HepG2 (cell line): Measurements from ENCODE around the gene PRKCE. TPM values are rescaled to one million over a fixed set of nuclear protein-coding genes. Genes with fewer than 3 reads are reported as not detected.

Source experiments
- AHDC1 ChIP-seq: sonication (generic); formaldehyde crosslinking; IDR thresholded peaks from 2 replicates; pipeline ENCODE4 v1.5.1; 2020; ENCODE audit warnings: mild to moderate bottlenecking, missing genetic modification reagents, borderline replicate concordance
- ATM ChIP-seq: fragments of 450-650 bp; IDR thresholded peaks from 2 replicates; pipeline ENCODE4 v1.7.1; 2017; ENCODE audit warnings: mild to moderate bottlenecking, borderline replicate concordance
- BCLAF1 ChIP-seq: fragments of 450-650 bp; IDR thresholded peaks from 2 replicates; pipeline ENCODE4 v1.6.1; 2017; ENCODE audit warnings: mild to moderate bottlenecking
- FIP1L1 ChIP-seq: fragments of 200-400 bp; formaldehyde crosslinking; IDR thresholded peaks from 2 replicates; pipeline ENCODE4 v1.6.1; 2018; ENCODE audit warnings: low read depth, mild to moderate bottlenecking, low read length, moderate library complexity, borderline replicate concordance; ENCODE audit not compliant: insufficient read depth
- GATAD1 ChIP-seq: IDR thresholded peaks from 2 replicates; pipeline ENCODE4 v1.6.1; 2016; ENCODE audit warnings: missing genetic modification reagents, missing compliant biosample characterization
- MAF1 ChIP-seq: sonication (generic); formaldehyde crosslinking; IDR thresholded peaks from 2 replicates; pipeline ENCODE4 v1.5.0; 2020; ENCODE audit warnings: missing genetic modification reagents, borderline replicate concordance
- TFDP1 ChIP-seq: IDR thresholded peaks from 2 replicates; pipeline ENCODE4 v1.6.1; 2016; ENCODE audit warnings: missing compliant biosample characterization, missing genetic modification reagents, borderline replicate concordance
- TRIM24 ChIP-seq: sonication (generic); formaldehyde crosslinking; IDR thresholded peaks from 2 replicates; pipeline ENCODE4 v1.8.0; 2022; ENCODE audit warnings: mild to moderate bottlenecking, missing genetic modification reagents
- ZBTB49 ChIP-seq: sonication (generic); formaldehyde crosslinking; IDR thresholded peaks from 2 replicates; pipeline ENCODE4 v1.4.0; 2020; ENCODE audit warnings: missing genetic modification reagents, borderline replicate concordance
- ZFYVE20 ChIP-seq: sonication (generic); formaldehyde crosslinking; IDR thresholded peaks from 2 replicates; pipeline ENCODE4 v1.8.0; 2023; ENCODE audit warnings: low read depth, mild to moderate bottlenecking, moderate library complexity, missing genetic modification reagents, borderline replicate concordance
- ZNF136 ChIP-seq: sonication (generic); formaldehyde crosslinking; IDR thresholded peaks from 2 replicates; pipeline ENCODE4 v1.8.1; 2022; ENCODE audit warnings: low read depth, mild to moderate bottlenecking, moderate library complexity, missing genetic modification reagents
- ZNF235 ChIP-seq: sonication (generic); formaldehyde crosslinking; IDR thresholded peaks from 2 replicates; pipeline ENCODE4 v1.8.1; 2023; ENCODE audit warnings: mild to moderate bottlenecking, missing genetic modification reagents, borderline replicate concordance
- polyA plus RNA-seq, 8 experiments: library from polyadenylated mRNA; depleted of rRNA in 3 of 8; stranded (reverse) in 7 of 8; unstranded in 1 of 8; fragments of >200 nt; fragmentation: Illumina TruSeq in 4 of 8; extraction: Trizol in 4 of 8; gene quantifications; 2 replicates each; pipeline versions ENCODE4 v1.2.1 to v1.2.3, GENCODE V29; 2011 to 2016; ENCODE audit warnings: low read depth in 4 of 8, missing spikeins in 1 of 8, mixed read lengths in 1 of 8; ENCODE audit not compliant: insufficient read depth in 1 of 8
- total RNA-seq, 5 experiments: library from RNA; depleted of rRNA; stranded (reverse); fragments of >200 nt; fragmentation: Illumina TruSeq; extraction: Trizol; gene quantifications; 2 replicates each; pipeline ENCODE4 v1.2.3, GENCODE V29; 2016; ENCODE audit warnings: low read depth in 1 of 5
- TF ChIP-seq, protein P1 (sequence below): sonication (generic); formaldehyde crosslinking; IDR thresholded peaks from 2 replicates; pipeline ENCODE4 v1.5.0; 2020; ENCODE audit warnings: mild to moderate bottlenecking, missing genetic modification reagents

Gene PRKCE
- total and polyA plus RNA-seq, 2 of the 13 experiments (the other 11 are each of a cell fraction or from before 2014, with no cell fraction given) = 1.0 to 3.9 TPM

DNA sequence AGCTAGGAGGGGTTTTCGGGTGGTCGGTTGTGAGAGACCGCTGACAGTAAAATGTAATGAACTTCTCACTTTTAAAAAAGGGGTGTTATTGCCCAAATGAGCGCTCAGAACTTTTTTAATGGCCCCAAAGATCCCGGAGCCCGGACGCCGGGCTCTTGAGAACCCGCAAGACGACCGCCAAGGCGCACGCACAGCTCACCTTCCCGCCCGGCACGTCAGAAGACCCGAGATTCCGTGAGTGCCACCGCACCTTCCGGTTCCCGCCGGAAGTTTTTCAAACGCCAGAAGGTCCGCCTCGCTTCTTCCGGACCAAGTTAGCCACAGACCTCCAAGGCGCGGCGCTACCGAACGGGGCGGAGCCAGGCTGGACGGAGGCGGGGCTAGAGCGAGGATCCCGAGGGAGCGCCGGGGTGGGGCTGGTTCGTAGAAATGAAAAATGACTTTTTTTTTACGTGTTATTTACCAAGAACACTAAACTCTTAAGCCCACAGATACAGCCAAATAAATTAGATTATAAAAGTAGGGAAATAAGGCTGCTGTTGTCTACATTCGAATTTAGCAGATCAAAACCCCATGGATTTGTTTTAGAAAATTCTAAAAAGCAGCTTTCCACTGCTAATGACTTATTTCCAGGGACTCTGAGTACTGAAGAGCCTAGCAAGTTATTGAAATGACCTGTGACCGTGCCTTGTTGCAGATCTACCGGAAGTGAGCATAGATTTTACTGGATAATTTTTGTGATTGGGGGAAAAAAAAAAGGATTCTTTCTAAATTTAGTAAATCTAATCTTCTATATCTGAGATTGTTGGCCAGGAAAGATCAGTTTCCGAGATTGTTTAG lies 40.2 kb upstream of the PRKCE start, which contains the start of gene SRBD1 (continued):
- TF ChIP-seq, protein P1, sequence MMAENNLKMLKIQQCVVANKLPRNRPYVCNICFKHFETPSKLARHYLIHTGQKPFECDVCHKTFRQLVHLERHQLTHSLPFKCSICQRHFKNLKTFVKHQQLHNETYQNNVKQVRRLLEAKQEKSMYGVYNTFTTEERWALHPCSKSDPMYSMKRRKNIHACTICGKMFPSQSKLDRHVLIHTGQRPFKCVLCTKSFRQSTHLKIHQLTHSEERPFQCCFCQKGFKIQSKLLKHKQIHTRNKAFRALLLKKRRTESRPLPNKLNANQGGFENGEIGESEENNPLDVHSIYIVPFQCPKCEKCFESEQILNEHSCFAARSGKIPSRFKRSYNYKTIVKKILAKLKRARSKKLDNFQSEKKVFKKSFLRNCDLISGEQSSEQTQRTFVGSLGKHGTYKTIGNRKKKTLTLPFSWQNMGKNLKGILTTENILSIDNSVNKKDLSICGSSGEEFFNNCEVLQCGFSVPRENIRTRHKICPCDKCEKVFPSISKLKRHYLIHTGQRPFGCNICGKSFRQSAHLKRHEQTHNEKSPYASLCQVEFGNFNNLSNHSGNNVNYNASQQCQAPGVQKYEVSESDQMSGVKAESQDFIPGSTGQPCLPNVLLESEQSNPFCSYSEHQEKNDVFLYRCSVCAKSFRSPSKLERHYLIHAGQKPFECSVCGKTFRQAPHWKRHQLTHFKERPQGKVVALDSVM (CRISPR knock-in tag) = no peak
- no peak for TF ChIP-seq TRIM24 (CRISPR knock-in tag)
- no peak for TF ChIP-seq ZBTB49 (CRISPR knock-in tag)
- TF ChIP-seq ATM = no peak
- no peak for TF ChIP-seq ZFYVE20 (CRISPR knock-in tag)
- no peak; the same call in 1 of the 2 replicates for TF ChIP-seq ZNF235 (CRISPR knock-in tag)
- no peak for TF ChIP-seq FIP1L1
- no peak for TF ChIP-seq BCLAF1
- no peak for TF ChIP-seq ZNF136
- no peak for TF ChIP-seq MAF1 (CRISPR knock-in tag)
- TF ChIP-seq GATAD1 (CRISPR knock-in tag) = peak; percentile 92
- TF ChIP-seq TFDP1 (CRISPR knock-in tag) = peak; percentile 93
- TF ChIP-seq AHDC1 (CRISPR knock-in tag) = no peak
